Activated CD8-positive, alpha-beta T cell treated with anti-CD3 and anti-CD28 coated beads for 36 hours (primary cell): ENCODE measurements around the gene TIGD3. TPM values are rescaled to one million over a fixed set of nuclear protein-coding genes. Genes with fewer than 3 reads are reported as not detected.

Source experiments
- ATAC-seq: fragments of 200-7000 bp; cut with Tn5 transposase; one replicate; pipeline ENCODE4 v1.10.0; 2021; ENCODE audit warnings: mild to moderate bottlenecking, moderate library complexity
- CTCF ChIA-PET: fragments of 350-600 bp; sonication (Branson Sonifier 250); formaldehyde crosslinking; loops from one replicate; lab custom pipeline; 2021; ENCODE audit warnings: antibody characterized with exemption; lab: Charles Lee
- POLR2A ChIA-PET: fragments of 350-600 bp; sonication (Branson Sonifier 250); formaldehyde crosslinking; loops from one replicate; lab custom pipeline; 2021; ENCODE audit warnings: antibody characterized with exemption; lab: Charles Lee
- DNase-seq: peaks from one replicate; pipeline ENCODE4 v3.0.0-alpha.2; 2020
- H3K27ac Mint-ChIP-seq: one replicate; pipeline ENCODE4 v1.8.0; 2021; ENCODE audit warnings: mild to moderate bottlenecking, mixed read lengths
- H3K27me3 Mint-ChIP-seq: one replicate; pipeline ENCODE4 v1.8.0; 2021; ENCODE audit warnings: mixed read lengths
- H3K36me3 Mint-ChIP-seq: one replicate; pipeline ENCODE4 v1.8.0; 2021; ENCODE audit warnings: low read depth, mixed read lengths
- H3K4me1 Mint-ChIP-seq: one replicate; pipeline ENCODE4 v1.8.0; 2021; ENCODE audit warnings: low read depth, mixed read lengths
- H3K4me3 Mint-ChIP-seq: one replicate; pipeline ENCODE4 v1.8.0; 2021; ENCODE audit warnings: mild to moderate bottlenecking, moderate library complexity, mixed read lengths
- H3K9me3 Mint-ChIP-seq: one replicate; pipeline ENCODE4 v1.8.0; 2021; ENCODE audit warnings: mixed read lengths
- intact Hi-C: fragments of 100-400 bp; cut with micrococcal nuclease; formaldehyde crosslinking; loops from one replicate; pipeline ENCODE4 v1.10.0; 2022
- total RNA-seq, 2 experiments: library from RNA; stranded (reverse); gene quantifications; one replicate each; pipeline ENCODE4 v1.2.3, GENCODE V29; 2021
- TF ChIP-seq, protein P1 (sequence below): fragments of 200-600 bp; IDR thresholded peaks from one replicate; pipeline ENCODE4 v1.8.0; 2022; ENCODE audit warnings: antibody characterized with exemption, mild to moderate bottlenecking

Gene TIGD3
- total RNA-seq, 2 experiments from 2014 or later: 0.65 to 1.4 TPM

GRCh38 chr11:65370659-65371049 is 16.1 kb downstream of the TIGD3 start:
- Mint-ChIP-seq H3K4me1 (no peaks in the 10 kb centered on the region), H3K27me3 (no peaks in the 10 kb centered on the region), H3K9me3 (no peaks in the 10 kb centered on the region), H3K4me3 (no peak overlapping the region), H3K27ac (no peak overlapping the region), H3K36me3 (no peaks in the 10 kb centered on the region)
- intact Hi-C loops: no loop called here
- ATAC-seq: no peak
- POLR2A ChIA-PET: interaction anchor here (0.6 to 1.5 kb wide), 7 partner anchors 12 to 135 kb away, joined by 3 to 13 read pairs (median 5); partner anchors contain the start of genes MALAT1 and SLC25A45
- TF ChIP-seq, protein P1, sequence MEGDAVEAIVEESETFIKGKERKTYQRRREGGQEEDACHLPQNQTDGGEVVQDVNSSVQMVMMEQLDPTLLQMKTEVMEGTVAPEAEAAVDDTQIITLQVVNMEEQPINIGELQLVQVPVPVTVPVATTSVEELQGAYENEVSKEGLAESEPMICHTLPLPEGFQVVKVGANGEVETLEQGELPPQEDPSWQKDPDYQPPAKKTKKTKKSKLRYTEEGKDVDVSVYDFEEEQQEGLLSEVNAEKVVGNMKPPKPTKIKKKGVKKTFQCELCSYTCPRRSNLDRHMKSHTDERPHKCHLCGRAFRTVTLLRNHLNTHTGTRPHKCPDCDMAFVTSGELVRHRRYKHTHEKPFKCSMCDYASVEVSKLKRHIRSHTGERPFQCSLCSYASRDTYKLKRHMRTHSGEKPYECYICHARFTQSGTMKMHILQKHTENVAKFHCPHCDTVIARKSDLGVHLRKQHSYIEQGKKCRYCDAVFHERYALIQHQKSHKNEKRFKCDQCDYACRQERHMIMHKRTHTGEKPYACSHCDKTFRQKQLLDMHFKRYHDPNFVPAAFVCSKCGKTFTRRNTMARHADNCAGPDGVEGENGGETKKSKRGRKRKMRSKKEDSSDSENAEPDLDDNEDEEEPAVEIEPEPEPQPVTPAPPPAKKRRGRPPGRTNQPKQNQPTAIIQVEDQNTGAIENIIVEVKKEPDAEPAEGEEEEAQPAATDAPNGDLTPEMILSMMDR: no peak
- DNase-seq: no peak
- CTCF ChIA-PET: interaction anchor here (1.0 to 1.8 kb wide), 6 partner anchors 10 to 223 kb away, joined by 3 to 5 read pairs (median 4); no protein-coding TSS in a partner anchor

DNA sequence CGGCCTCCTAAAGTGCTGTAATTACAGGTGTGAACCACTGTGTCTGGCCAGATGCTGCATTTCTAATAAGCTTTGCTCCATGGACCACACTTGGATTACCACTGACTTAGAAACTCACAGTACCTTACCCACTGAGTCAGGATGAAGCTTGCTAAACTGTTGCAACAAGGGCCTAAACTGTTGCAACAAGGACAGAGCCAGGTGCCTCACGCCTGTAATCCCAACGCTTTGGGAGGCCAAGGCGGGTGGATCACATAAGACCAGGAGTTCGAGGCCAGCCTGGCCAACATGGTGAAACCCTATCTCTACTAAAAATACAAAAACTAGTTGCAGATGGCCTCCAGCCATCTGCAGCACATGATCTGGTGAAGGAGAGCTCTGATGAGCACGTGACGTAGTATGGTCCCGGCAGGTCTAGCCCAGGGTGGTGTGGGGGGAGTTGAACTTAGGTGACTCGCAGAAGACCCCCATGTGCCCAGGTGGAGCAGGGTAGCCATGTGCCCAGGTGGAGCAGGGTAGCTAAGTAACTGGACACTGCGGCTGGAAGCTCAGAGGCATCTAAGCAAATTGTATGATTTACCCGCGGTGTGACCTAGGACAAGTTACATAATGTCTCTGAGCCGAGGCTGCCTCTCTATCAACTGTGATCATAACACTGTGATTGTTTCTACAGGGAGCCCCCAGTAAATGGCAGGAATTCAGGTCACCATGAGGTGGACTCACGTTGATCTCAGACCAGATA is 19.5 kb downstream of the TIGD3 start:
- no peaks in the 10 kb centered on the region for H3K36me3 Mint-ChIP-seq
- ChIA-PET POLR2A (interaction anchor here (0.8 to 2.5 kb wide), 7 partner anchors 14 to 134 kb away, joined by 3 to 8 read pairs (median 5); partner anchors contain the start of genes MALAT1 and NEAT1), CTCF (interaction anchor here (0.9 to 1.7 kb wide), 2 partner anchors 18 to 42 kb away, joined by 3 to 5 read pairs; no protein-coding TSS in a partner anchor)
- H3K27me3 Mint-ChIP-seq: no peaks in the 10 kb centered on the region
- no peaks in the 10 kb centered on the region for H3K4me1 Mint-ChIP-seq
- intact Hi-C loops: no loop called here
- no peak for DNase-seq
- H3K9me3 Mint-ChIP-seq: no peaks in the 10 kb centered on the region
- TF ChIP-seq, protein P1: no peak
- no peak overlapping the region for H3K27ac Mint-ChIP-seq
- no peak for ATAC-seq
- H3K4me3 Mint-ChIP-seq: no peak overlapping the region

DNA sequence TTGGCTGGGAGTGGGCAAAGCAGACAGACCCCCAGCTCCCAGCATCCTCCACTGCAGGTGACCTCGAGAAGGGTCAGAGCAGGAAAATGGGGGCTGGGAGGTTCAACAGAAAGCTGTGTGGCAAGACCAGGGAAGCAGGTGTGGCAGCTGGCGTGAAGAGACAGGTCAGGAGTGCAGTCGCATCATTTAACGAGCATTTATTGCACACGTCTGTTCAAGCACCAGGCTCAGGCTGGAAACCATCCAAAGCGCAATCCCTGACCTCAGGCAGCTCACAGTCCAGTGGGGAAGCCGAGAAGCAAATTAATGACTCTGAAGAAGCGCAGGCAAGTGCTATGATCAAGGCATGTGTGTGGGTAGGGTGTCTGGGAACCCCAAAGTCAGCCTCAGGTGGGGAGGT is 20.5 kb downstream of the TIGD3 start:
- intact Hi-C loops: no loop called here
- no peak overlapping the region for H3K27ac Mint-ChIP-seq

DNA sequence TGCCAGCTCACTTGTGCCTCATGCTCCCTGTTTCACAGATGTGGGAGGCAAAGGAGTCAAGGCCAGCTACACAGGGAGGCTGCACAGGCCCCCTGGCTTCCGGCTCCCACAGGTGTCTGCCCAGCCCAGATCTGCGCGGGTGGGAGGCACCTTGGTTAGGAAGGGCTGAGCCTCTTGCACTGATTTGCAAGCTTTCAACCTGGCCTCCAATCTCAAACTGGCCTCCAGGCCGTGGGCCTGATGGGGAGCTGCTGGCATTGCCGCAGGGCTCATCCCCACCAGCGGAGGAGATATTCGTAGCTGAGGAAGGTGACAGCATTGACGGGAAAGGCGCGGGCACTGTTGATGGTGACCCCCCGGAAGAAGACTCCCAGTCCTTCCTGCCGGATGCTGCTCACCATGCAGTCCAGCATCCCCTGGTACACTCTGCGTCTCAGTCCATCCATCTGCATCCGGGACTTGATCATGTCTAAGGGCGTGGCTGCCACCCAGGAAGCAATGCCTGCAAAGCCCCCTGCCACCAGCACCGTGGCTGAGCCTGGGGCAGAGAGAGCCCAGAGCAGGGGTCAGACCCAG is 21.7 kb downstream of the TIGD3 start:
- Mint-ChIP-seq H3K4me3 (no peak overlapping the region), H3K27me3 (no peaks in the 10 kb centered on the region), H3K27ac (no peak overlapping the region), H3K9me3 (no peaks in the 10 kb centered on the region), H3K36me3 (no peaks in the 10 kb centered on the region), H3K4me1 (peaks cover 4% of the 10 kb centered on the region)
- intact Hi-C loops: no loop called here
- ATAC-seq: no peak
- no peak for DNase-seq
- TF ChIP-seq, protein P1: no peak
- CTCF ChIA-PET: interaction anchor here (1.7 kb wide), 2 partner anchors 11 to 47 kb away, joined by 5 read pairs; partner anchors contain the start of gene FRMD8
- POLR2A ChIA-PET: interaction anchor here (0.9 to 2.5 kb wide), 5 partner anchors 32 to 126 kb away, joined by 4 to 8 read pairs (median 6); partner anchors contain the start of genes MALAT1 and NEAT1

More for the DNA sequence above, 20.5 kb downstream of the TIGD3 start:
- H3K36me3 Mint-ChIP-seq: no peaks in the 10 kb centered on the region
- H3K4me3 Mint-ChIP-seq: no peak overlapping the region
- peaks cover under 1% of the 10 kb centered on the region for H3K4me1 Mint-ChIP-seq
- no peaks in the 10 kb centered on the region for H3K27me3 Mint-ChIP-seq
- ATAC-seq: no peak
- POLR2A ChIA-PET: interaction anchor here (0.6 to 2.5 kb wide), 6 partner anchors 19 to 127 kb away, joined by 3 to 8 read pairs (median 6); partner anchors contain the start of genes MALAT1 and NEAT1
- H3K9me3 Mint-ChIP-seq: no peaks in the 10 kb centered on the region
- TF ChIP-seq, protein P1: no peak
- DNase-seq: no peak
- CTCF ChIA-PET: interaction anchor here (0.9 to 1.7 kb wide), 4 partner anchors 12 to 45 kb away, joined by 3 to 5 read pairs (median 5); partner anchors contain the start of gene FRMD8
